Smooth muscle cell (in vitro differentiated cells): ENCODE measurements around the gene EHBP1. TPM values are rescaled to one million over a fixed set of nuclear protein-coding genes. Genes with fewer than 3 reads are reported as not detected.

Source experiments
- DNase-seq: peaks from one replicate; lab custom pipeline; 2025; ENCODE audit not compliant: unreplicated experiment; lab: John Stamatoyannopoulos, UW
- H2AFZ ChIP-seq: fragments of 200-600 bp; sonication (generic); 2 replicates; pipeline ENCODE4 v1.6.0; 2016; ENCODE audit warnings: antibody characterized with exemption, low read depth, mild to moderate bottlenecking
- H3F3A ChIP-seq: fragments of 200-600 bp; sonication (generic); 2 replicates; pipeline ENCODE4 v1.6.0; 2017; ENCODE audit warnings: antibody characterized with exemption, low read depth
- H3K27ac ChIP-seq: fragments of 200-600 bp; sonication (generic); 2 replicates; pipeline ENCODE4 v1.5.1; 2016; ENCODE audit warnings: low read depth, mild to moderate bottlenecking
- H3K27me3 ChIP-seq: fragments of 200-600 bp; sonication (generic); 2 replicates; pipeline ENCODE4 v1.6.1; 2016; ENCODE audit warnings: low read depth, mild to moderate bottlenecking
- H3K36me3 ChIP-seq: fragments of 200-600 bp; sonication (generic); 2 replicates; pipeline ENCODE4 v1.5.1; 2016; ENCODE audit warnings: low read depth
- H3K4me1 ChIP-seq: fragments of 200-600 bp; sonication (generic); 2 replicates; pipeline ENCODE4 v1.5.1; 2016; ENCODE audit warnings: low read depth
- H3K4me2 ChIP-seq: fragments of 200-600 bp; sonication (generic); 2 replicates; pipeline ENCODE4 v1.6.0; 2016; ENCODE audit warnings: mild to moderate bottlenecking
- H3K4me3 ChIP-seq: fragments of 200-600 bp; sonication (generic); 2 replicates; pipeline ENCODE4 v1.5.1; 2016; ENCODE audit warnings: mild to moderate bottlenecking
- H3K79me2 ChIP-seq: fragments of 200-600 bp; sonication (generic); 2 replicates; pipeline ENCODE4 v1.6.0; 2016; ENCODE audit warnings: low read depth, mild to moderate bottlenecking
- H3K9ac ChIP-seq: fragments of 200-600 bp; sonication (generic); 2 replicates; pipeline ENCODE4 v1.6.0; 2016; ENCODE audit warnings: low read depth
- H3K9me3 ChIP-seq: fragments of 200-600 bp; sonication (generic); replicated peaks from 2 replicates; pipeline ENCODE4 v1.5.1; 2016; ENCODE audit warnings: low read depth
- H4K20me1 ChIP-seq: fragments of 200-600 bp; sonication (generic); 2 replicates; pipeline ENCODE4 v1.6.0; 2016; ENCODE audit warnings: low read depth
- WGBS: methylation state at CpG from one replicate; pipeline ENCODE4 v1.1.7; 2016; ENCODE audit warnings: low lambda C conversion rate; 5-methylcytosine and 5-hydroxymethylcytosine counted together
- polyA plus RNA-seq: library from polyadenylated mRNA; unstranded; fragments of >200 nt; fragmentation: Nextera tagmentation; extraction: Ambion mirVana; gene quantifications from 2 replicates; pipeline ENCODE4 v1.2.1, GENCODE V29; 2016
- total RNA-seq: library from RNA; depleted of rRNA; stranded (reverse); fragments of >200 nt; gene quantifications from 2 replicates; pipeline ENCODE4 v1.2.3, GENCODE V29; 2014
- TF ChIP-seq, protein P1 (sequence below): fragments of 200-600 bp; sonication (generic); IDR thresholded peaks from 2 replicates; pipeline ENCODE4 v1.5.1; 2017; ENCODE audit warnings: borderline replicate concordance, mild to moderate bottlenecking, antibody characterized with exemption; ENCODE audit not compliant: insufficient read depth, poor library complexity, severe bottlenecking

EHBP1 gene
- total and polyA plus RNA-seq, 2 experiments from 2014 or later, result 9.3 to 45.9 TPM

DNA sequence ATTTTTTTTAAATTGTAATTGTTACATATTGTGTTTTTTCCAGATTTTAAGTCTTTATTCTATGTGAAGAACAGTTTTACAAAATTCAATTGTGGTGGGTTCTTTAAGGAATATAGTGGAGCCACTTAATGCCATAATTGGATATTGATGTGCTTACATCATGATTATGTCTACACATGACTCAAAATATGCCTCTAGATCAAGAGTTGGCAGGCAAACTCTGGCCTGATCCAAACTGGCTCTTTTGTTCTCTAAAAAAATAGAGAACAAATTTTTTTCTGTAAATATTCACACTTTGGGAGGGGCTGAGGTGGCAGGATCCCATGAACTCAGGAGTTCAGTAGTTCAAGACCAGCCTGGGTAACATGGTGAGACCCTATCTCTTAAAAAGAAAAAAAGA, 8.3 kb downstream of the EHBP1 start:
- Histone ChIP-seq H3K27me3 (no peaks in the 10 kb centered on the region), H4K20me1 (peaks cover 38% of the 10 kb centered on the region), H2AFZ (no peak overlapping the region), H3K27ac (no peak overlapping the region), H3K9me3 (no peaks in the 10 kb centered on the region), H3K4me1 (peaks cover under 1% of the 10 kb centered on the region), H3K4me3 (no peak overlapping the region), H3K4me2 (no peak overlapping the region), H3K36me3 (peaks cover 3% of the 10 kb centered on the region), H3K79me2 (peaks cover 73% of the 10 kb centered on the region), H3K9ac (no peak overlapping the region), H3F3A (no peaks in the 10 kb centered on the region)
- DNase-seq, result no peak
- TF ChIP-seq, protein P1, sequence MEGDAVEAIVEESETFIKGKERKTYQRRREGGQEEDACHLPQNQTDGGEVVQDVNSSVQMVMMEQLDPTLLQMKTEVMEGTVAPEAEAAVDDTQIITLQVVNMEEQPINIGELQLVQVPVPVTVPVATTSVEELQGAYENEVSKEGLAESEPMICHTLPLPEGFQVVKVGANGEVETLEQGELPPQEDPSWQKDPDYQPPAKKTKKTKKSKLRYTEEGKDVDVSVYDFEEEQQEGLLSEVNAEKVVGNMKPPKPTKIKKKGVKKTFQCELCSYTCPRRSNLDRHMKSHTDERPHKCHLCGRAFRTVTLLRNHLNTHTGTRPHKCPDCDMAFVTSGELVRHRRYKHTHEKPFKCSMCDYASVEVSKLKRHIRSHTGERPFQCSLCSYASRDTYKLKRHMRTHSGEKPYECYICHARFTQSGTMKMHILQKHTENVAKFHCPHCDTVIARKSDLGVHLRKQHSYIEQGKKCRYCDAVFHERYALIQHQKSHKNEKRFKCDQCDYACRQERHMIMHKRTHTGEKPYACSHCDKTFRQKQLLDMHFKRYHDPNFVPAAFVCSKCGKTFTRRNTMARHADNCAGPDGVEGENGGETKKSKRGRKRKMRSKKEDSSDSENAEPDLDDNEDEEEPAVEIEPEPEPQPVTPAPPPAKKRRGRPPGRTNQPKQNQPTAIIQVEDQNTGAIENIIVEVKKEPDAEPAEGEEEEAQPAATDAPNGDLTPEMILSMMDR, result no peak

DNA sequence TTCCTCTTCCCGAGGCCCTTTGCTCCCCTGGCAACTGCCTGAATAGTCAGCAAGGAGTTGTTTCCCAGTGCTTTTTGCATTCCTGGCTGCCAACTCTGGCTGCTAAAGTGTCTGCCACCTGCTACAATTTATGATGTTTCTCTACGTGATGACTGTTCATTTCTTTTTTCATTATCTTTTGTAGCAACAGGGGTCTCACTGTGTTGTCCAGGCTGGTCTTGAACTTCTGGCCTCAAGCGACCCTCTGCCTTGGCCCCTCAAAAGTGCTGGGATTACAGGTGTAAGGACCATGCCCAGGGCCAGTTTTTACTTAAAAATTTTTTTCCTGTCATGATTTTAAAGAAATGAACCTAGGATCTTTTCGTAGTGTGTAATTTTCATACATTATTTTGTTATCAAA, 11.3 kb downstream of the EHBP1 start:
- no peak for DNase-seq
- no peak overlapping the region for H3K4me3 ChIP-seq
- H3K79me2 ChIP-seq, result peaks cover 72% of the 10 kb centered on the region
- TF ChIP-seq, protein P1, result no peak
- H3K27ac ChIP-seq, result no peak overlapping the region
- no peaks in the 10 kb centered on the region for H3K9me3 ChIP-seq
- no peaks in the 10 kb centered on the region for H3K27me3 ChIP-seq
- H3F3A ChIP-seq, result no peaks in the 10 kb centered on the region
- H3K36me3 ChIP-seq, result no peaks in the 10 kb centered on the region
- no peak overlapping the region for H3K4me2 ChIP-seq
- H2AFZ ChIP-seq, result no peak overlapping the region
- peaks cover 37% of the 10 kb centered on the region for H4K20me1 ChIP-seq
- WGBS, result 96% methylated on average over 4 of the region's 4 CpGs
- H3K9ac ChIP-seq, result no peak overlapping the region
- no peaks in the 10 kb centered on the region for H3K4me1 ChIP-seq

DNA sequence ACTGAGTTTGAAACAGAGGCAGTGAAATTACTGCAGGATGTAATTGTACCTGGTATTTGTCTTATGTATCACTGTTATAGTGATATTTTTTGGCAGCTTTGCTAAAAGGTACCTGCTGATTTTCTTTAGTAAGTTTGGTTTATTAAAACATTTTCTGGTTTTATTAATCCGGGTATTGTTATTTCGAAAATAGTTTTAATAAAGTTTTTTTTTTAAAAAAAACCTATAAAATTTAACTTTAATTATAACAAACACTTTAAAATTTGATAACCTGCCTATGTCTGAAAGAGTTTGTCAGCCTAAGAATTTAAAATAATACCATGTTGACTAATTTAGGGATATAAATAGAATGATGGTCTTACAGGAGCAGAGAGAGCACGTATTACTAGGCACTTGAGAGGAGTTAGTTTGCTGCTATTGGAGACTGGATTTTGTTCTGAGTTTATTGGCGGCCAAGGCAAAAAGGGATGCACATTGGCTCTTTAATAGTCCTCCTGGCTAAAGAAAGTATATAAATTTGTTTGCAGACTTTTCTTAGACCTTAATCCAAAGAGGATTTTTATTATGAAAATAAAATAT, 12.1 kb downstream of the EHBP1 start:
- H3K4me3 ChIP-seq, result no peak overlapping the region
- no peaks in the 10 kb centered on the region for H3F3A ChIP-seq
- H3K36me3 ChIP-seq, result no peaks in the 10 kb centered on the region
- no peak overlapping the region for H3K4me2 ChIP-seq
- H3K9me3 ChIP-seq, result no peaks in the 10 kb centered on the region
- H3K27ac ChIP-seq, result no peak overlapping the region
- no peak overlapping the region for H2AFZ ChIP-seq
- H3K27me3 ChIP-seq, result no peaks in the 10 kb centered on the region
- no peak for DNase-seq
- no peak overlapping the region for H3K9ac ChIP-seq
- 95% methylated on average over 4 of the region's 4 CpGs for WGBS
- no peaks in the 10 kb centered on the region for H3K4me1 ChIP-seq
- TF ChIP-seq, protein P1, result no peak
- H3K79me2 ChIP-seq, result peaks cover 73% of the 10 kb centered on the region
- H4K20me1 ChIP-seq, result peaks cover 30% of the 10 kb centered on the region

DNA sequence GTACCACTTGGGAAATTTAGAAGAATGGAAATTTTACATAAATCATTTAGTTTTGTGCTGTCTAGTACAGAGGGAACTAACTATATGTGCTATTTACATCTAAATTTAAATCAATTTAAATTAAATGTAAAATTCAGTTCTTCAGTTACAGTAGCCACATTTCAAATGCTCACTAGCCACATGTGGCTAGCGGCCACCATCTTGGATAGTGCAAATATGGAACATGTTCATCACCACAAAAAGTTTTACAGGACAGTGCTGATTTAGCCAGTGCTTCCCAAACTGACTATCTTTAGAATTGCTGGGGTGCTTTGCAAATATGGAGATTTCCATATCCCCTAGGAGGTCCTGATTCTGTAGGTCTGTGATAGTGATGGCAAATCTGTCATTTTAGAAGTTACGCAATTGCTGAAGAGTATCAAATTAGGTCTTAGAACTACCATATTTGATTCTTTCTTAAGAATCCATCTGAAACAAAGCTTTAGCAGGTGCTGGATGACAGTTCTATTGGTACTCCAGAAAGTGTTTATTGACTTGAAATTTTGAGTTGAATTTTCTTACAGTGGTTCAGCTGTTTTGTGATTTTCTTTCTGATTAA, 12.8 kb downstream of the EHBP1 start:
- Histone ChIP-seq H3K36me3 (no peaks in the 10 kb centered on the region), H3K4me3 (no peak overlapping the region), H2AFZ (no peak overlapping the region), H3K79me2 (peaks cover 75% of the 10 kb centered on the region), H3K27me3 (no peaks in the 10 kb centered on the region), H3K4me2 (no peak overlapping the region), H3K27ac (no peak overlapping the region), H3K9ac (no peak overlapping the region), H4K20me1 (peaks cover 27% of the 10 kb centered on the region), H3K4me1 (no peaks in the 10 kb centered on the region), H3K9me3 (no peaks in the 10 kb centered on the region), H3F3A (no peaks in the 10 kb centered on the region)
- TF ChIP-seq, protein P1, result no peak
- 99% methylated on average over 2 of the region's 2 CpGs for WGBS
- no peak for DNase-seq
